WTC11 (cell line): Measurements from ENCODE around the gene AGAP1. TPM values are rescaled to one million over a fixed set of nuclear protein-coding genes. Genes with fewer than 3 reads are reported as not detected.

Experiments
- ATAC-seq: fragments of 200-7000 bp; cut with Tn5 transposase; 2 replicates; pipeline ENCODE4 v1.10.0; 2021; ENCODE audit warnings: mild to moderate bottlenecking, moderate library complexity
- CTCF ChIA-PET: fragments of 300-600 bp; sonication (Branson Sonifier 250); formaldehyde crosslinking; loops from one replicate; lab custom pipeline; 2021; ENCODE audit warnings: antibody characterized with exemption; lab: Charles Lee
- POLR2A ChIA-PET: fragments of 350-600 bp; sonication (Branson Sonifier 250); formaldehyde crosslinking; loops from one replicate; lab custom pipeline; 2021; ENCODE audit warnings: antibody characterized with exemption; lab: Charles Lee
- DNase-seq: peaks from one replicate; pipeline ENCODE4 v3.0.0; 2021; ENCODE audit warnings: low spot score
- H3K27ac Mint-ChIP-seq: 2 replicates; pipeline ENCODE4 v1.8.0; 2021; ENCODE audit warnings: mixed read lengths
- H3K27me3 Mint-ChIP-seq: 2 replicates; pipeline ENCODE4 v1.8.0; 2021; ENCODE audit warnings: low read depth, mild to moderate bottlenecking, moderate library complexity, mixed read lengths
- H3K36me3 Mint-ChIP-seq: 2 replicates; pipeline ENCODE4 v1.8.0; 2021; ENCODE audit warnings: mixed read lengths
- H3K4me1 Mint-ChIP-seq: 2 replicates; pipeline ENCODE4 v1.8.0; 2022; ENCODE audit warnings: mixed read lengths
- H3K4me3 Mint-ChIP-seq: 2 replicates; pipeline ENCODE4 v1.8.0; 2021; ENCODE audit warnings: mild to moderate bottlenecking, moderate library complexity, mixed read lengths
- H3K9me3 Mint-ChIP-seq: 2 replicates; pipeline ENCODE4 v1.8.0; 2021; ENCODE audit warnings: mixed read lengths
- AFF4 ChIP-seq: sonication (generic); formaldehyde crosslinking; IDR thresholded peaks from 2 replicates; pipeline ENCODE4 v1.8.1; 2023; ENCODE audit warnings: mild to moderate bottlenecking, missing genetic modification reagents, borderline replicate concordance
- AR ChIP-seq: fragments of 250-450 bp; sonication (Bioruptor Pico); IDR thresholded peaks from 2 replicates; pipeline ENCODE4 v1.9.0; 2021; ENCODE audit warnings: mild to moderate bottlenecking
- CREB1 ChIP-seq: sonication (generic); formaldehyde crosslinking; IDR thresholded peaks from 2 replicates; pipeline ENCODE4 v1.8.0; 2023; ENCODE audit warnings: mild to moderate bottlenecking, missing genetic modification reagents
- E2F4 ChIP-seq: sonication (generic); formaldehyde crosslinking; IDR thresholded peaks from 2 replicates; pipeline ENCODE4 v1.8.1; 2022; ENCODE audit warnings: low read depth, mild to moderate bottlenecking, moderate library complexity, missing genetic modification reagents, borderline replicate concordance
- IRF1 ChIP-seq: sonication (generic); formaldehyde crosslinking; IDR thresholded peaks from 2 replicates; pipeline ENCODE4 v1.8.0; 2023; ENCODE audit warnings: missing genetic modification reagents
- JAZF1 ChIP-seq: fragments of 250-450 bp; sonication (Bioruptor Pico); IDR thresholded peaks from 2 replicates; pipeline ENCODE4 v1.9.0; 2021; ENCODE audit warnings: moderate library complexity, mild to moderate bottlenecking, inconsistent platforms
- KAT7 ChIP-seq: sonication (generic); formaldehyde crosslinking; IDR thresholded peaks from 2 replicates; pipeline ENCODE4 v1.8.1; 2023; ENCODE audit warnings: missing genetic modification reagents, mild to moderate bottlenecking, borderline replicate concordance
- MYBL2 ChIP-seq: sonication (generic); formaldehyde crosslinking; IDR thresholded peaks from 2 replicates; pipeline ENCODE4 v1.8.1; 2023; ENCODE audit warnings: mild to moderate bottlenecking, moderate library complexity, missing genetic modification reagents
- OVOL2 ChIP-seq: fragments of 250-450 bp; sonication (Bioruptor Pico); IDR thresholded peaks from 2 replicates; pipeline ENCODE4 v1.9.0; 2021; ENCODE audit warnings: mild to moderate bottlenecking, borderline replicate concordance
- RELA ChIP-seq: sonication (generic); formaldehyde crosslinking; IDR thresholded peaks from 2 replicates; pipeline ENCODE4 v1.8.1; 2022; ENCODE audit warnings: missing genetic modification reagents, mild to moderate bottlenecking, borderline replicate concordance
- SMAD3 ChIP-seq: sonication (generic); formaldehyde crosslinking; IDR thresholded peaks from 2 replicates; pipeline ENCODE4 v1.8.0; 2022; ENCODE audit warnings: missing genetic modification reagents, mild to moderate bottlenecking, borderline replicate concordance
- SMAD4 ChIP-seq: sonication (generic); formaldehyde crosslinking; IDR thresholded peaks from 2 replicates; pipeline ENCODE4 v1.8.0; 2022; ENCODE audit warnings: mild to moderate bottlenecking, missing genetic modification reagents
- SOX15 ChIP-seq: fragments of 250-450 bp; sonication (Bioruptor Pico); IDR thresholded peaks from 2 replicates; pipeline ENCODE4 v1.9.0; 2021; ENCODE audit warnings: mild to moderate bottlenecking
- SP1 ChIP-seq: sonication (generic); formaldehyde crosslinking; conservative IDR thresholded peaks from 2 replicates; pipeline ENCODE4 v1.8.1; 2022; ENCODE audit warnings: missing genetic modification reagents
- ZBTB21 ChIP-seq: sonication (generic); formaldehyde crosslinking; IDR thresholded peaks from 2 replicates; pipeline ENCODE4 v1.8.1; 2023; ENCODE audit warnings: mild to moderate bottlenecking, missing genetic modification reagents, borderline replicate concordance
- ZNF263 ChIP-seq: sonication (generic); formaldehyde crosslinking; IDR thresholded peaks from 2 replicates; pipeline ENCODE4 v1.8.1; 2022; ENCODE audit warnings: low read depth, mild to moderate bottlenecking, moderate library complexity, missing genetic modification reagents
- ZNF281 ChIP-seq: sonication (generic); formaldehyde crosslinking; IDR thresholded peaks from 2 replicates; pipeline ENCODE4 v1.8.0; 2023; ENCODE audit warnings: mild to moderate bottlenecking, missing genetic modification reagents
- total RNA-seq: library from RNA; stranded (reverse); gene quantifications from 3 replicates; pipeline ENCODE4 v1.2.3, GENCODE V29; 2021

AGAP1 gene
- total RNA-seq, 1 experiment from 2014 or later = 49.3 TPM

- no peak for TF ChIP-seq CREB1
- no peak for TF ChIP-seq IRF1 (CRISPR knock-in tag)
- no peak for TF ChIP-seq AFF4
- TF ChIP-seq ZNF281 (CRISPR knock-in tag) = no peak
- no peak for TF ChIP-seq AR (CRISPR knock-in tag)
- no peak for TF ChIP-seq SOX15 (CRISPR knock-in tag)
- TF ChIP-seq SMAD3 = no peak
- TF ChIP-seq E2F4 (CRISPR knock-in tag) = no peak
- no peak for TF ChIP-seq RELA (CRISPR knock-in tag)
- TF ChIP-seq JAZF1 (CRISPR knock-in tag) = no peak
- TF ChIP-seq SP1 (CRISPR knock-in tag) = no peak
- no peak for TF ChIP-seq KAT7 (CRISPR knock-in tag)
- TF ChIP-seq ZBTB21 (CRISPR knock-in tag) = no peak
- TF ChIP-seq SMAD4 (CRISPR knock-in tag) = no peak
- no peak for TF ChIP-seq OVOL2 (CRISPR knock-in tag)
- no peak for TF ChIP-seq ZNF263 (CRISPR knock-in tag)
- TF ChIP-seq MYBL2 = no peak
- CTCF ChIA-PET = interaction anchor here (0.7 to 1.3 kb wide), 2 partner anchors 62 to 158 kb away, joined by 3 read pairs; no protein-coding TSS in a partner anchor
- no peak overlapping the region for H3K4me3 Mint-ChIP-seq
- peaks cover 10% of the 10 kb centered on the region for H3K4me1 Mint-ChIP-seq
- no peaks in the 10 kb centered on the region for H3K36me3 Mint-ChIP-seq
- DNase-seq (no peak), ATAC-seq (no peak)
- POLR2A ChIA-PET = interaction anchor here (0.8 kb wide), 1 partner anchor 23 kb away, joined by 3 read pairs; no protein-coding TSS in a partner anchor
- no peaks in the 10 kb centered on the region for H3K27me3 Mint-ChIP-seq
- H3K9me3 Mint-ChIP-seq = no peaks in the 10 kb centered on the region
- no peak overlapping the region for H3K27ac Mint-ChIP-seq
Measured at GRCh38 chr2:236022128-236022527, 528.3 kb downstream of the AGAP1 start.
